ENCODE measurements around the gene AP2M1.

DNA sequence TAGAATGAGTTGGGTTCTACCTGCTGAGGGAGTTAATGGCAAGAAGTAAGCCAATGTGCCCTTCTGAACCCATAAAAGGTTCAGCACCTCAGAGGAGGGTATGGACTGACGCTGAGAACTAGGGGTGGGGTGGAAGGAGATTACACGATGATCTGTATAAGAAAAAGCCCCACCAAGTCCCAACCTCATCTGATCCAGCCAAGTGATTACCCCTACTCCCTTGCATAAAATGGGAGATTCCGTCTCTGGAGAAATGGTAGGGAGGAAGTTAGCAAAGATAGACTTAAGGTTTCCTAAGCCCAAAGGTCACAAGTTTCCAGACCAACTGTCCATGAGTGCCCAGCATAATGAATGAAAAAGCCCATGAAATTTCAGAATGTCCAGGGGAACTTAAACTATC, 26.6 kb upstream of the AP2M1 start:
- TF ChIP-seq, protein P1, sequence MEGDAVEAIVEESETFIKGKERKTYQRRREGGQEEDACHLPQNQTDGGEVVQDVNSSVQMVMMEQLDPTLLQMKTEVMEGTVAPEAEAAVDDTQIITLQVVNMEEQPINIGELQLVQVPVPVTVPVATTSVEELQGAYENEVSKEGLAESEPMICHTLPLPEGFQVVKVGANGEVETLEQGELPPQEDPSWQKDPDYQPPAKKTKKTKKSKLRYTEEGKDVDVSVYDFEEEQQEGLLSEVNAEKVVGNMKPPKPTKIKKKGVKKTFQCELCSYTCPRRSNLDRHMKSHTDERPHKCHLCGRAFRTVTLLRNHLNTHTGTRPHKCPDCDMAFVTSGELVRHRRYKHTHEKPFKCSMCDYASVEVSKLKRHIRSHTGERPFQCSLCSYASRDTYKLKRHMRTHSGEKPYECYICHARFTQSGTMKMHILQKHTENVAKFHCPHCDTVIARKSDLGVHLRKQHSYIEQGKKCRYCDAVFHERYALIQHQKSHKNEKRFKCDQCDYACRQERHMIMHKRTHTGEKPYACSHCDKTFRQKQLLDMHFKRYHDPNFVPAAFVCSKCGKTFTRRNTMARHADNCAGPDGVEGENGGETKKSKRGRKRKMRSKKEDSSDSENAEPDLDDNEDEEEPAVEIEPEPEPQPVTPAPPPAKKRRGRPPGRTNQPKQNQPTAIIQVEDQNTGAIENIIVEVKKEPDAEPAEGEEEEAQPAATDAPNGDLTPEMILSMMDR (IDR thresholded peaks at IDR 0.05): no peak
- TF ChIP-seq POLR2A (IDR thresholded peaks at IDR 0.05): no peak

Measured in heart left ventricle (tissue), 13 donors.